A549 (cell line): ENCODE data around the gene UBE2G2. TPM values are rescaled to one million over a fixed set of nuclear protein-coding genes. Genes with fewer than 3 reads are reported as not detected.

Experiments
- ATAC-seq, 2 experiments: fragments of 200-7000 bp in 1 of 2; fragments of >200 bp in 1 of 2; cut with Nextera tagmentation in 1 of 2; cut with Tn5 transposase in 1 of 2; 3 replicates each; pipeline versions ENCODE4 v1.8.0 to v1.9.1; 2018 to 2020; ENCODE audit warnings: mild to moderate bottlenecking in 1 of 2, moderate library complexity in 1 of 2
- CTCF ChIA-PET: fragments of 300-600 bp; sonication (Branson Sonifier 250); formaldehyde crosslinking; extraction: SDS; loops from one replicate; lab custom pipeline; 2021; ENCODE audit warnings: antibody characterized with exemption, inconsistent platforms; lab: Yijun Ruan, JAX
- POLR2A ChIA-PET: fragments of 350-600 bp; formaldehyde crosslinking; extraction: SDS; loops from one replicate; lab custom pipeline; 2021; ENCODE audit warnings: antibody characterized with exemption, inconsistent platforms; lab: Yijun Ruan, JAX
- DNase-seq, 2 experiments: peaks; one replicate each; pipeline versions ENCODE4 v3.0.0 to v3.0.0-alpha.2; 2011 to 2016; ENCODE audit warnings: low read depth in 1 of 2, low spot score in 1 of 2
- FAIRE-seq: peaks from 2 replicates; lab custom pipeline; 2011; peaks lifted over from hg19 to GRCh38; lab: Jason Lieb, UNC
- H3K27ac ChIP-seq, 2 experiments: fragments of >200 bp; sonication (Bioruptor Twin); formaldehyde crosslinking; 3 replicates each; pipeline ENCODE4 v1.5.1; 2016 to 2017
- H3K4me1 ChIP-seq: fragments of >200 bp; sonication (Bioruptor Twin); formaldehyde crosslinking; 3 replicates; pipeline ENCODE4 v1.6.1; 2016
- H3K4me2 ChIP-seq: fragments of >200 bp; sonication (Bioruptor Twin); formaldehyde crosslinking; 3 replicates; pipeline ENCODE4 v1.6.1; 2016
- H3K4me3 ChIP-seq: fragments of >200 bp; sonication (Bioruptor Twin); formaldehyde crosslinking; 3 replicates; pipeline ENCODE4 v1.5.1; 2016
- H3K9me3 ChIP-seq: fragments of >200 bp; sonication (Bioruptor Twin); formaldehyde crosslinking; 3 replicates; pipeline ENCODE4 v1.6.1; 2016
- ATOH8 ChIP-seq: fragments of 250-450 bp; sonication (Bioruptor Pico); IDR thresholded peaks from 2 replicates; pipeline ENCODE4 v1.5.0; 2020; ENCODE audit warnings: low read depth, mild to moderate bottlenecking, moderate library complexity
- BCL3 ChIP-seq: fragments of >200 bp; sonication (Bioruptor Twin); formaldehyde crosslinking; IDR thresholded peaks from 3 replicates; pipeline ENCODE4 v1.6.1; 2016
- BHLHE40 ChIP-seq: IDR thresholded peaks from 2 replicates; pipeline ENCODE4 v1.6.1; 2012; ENCODE audit warnings: low read depth, low read length, inconsistent platforms
- CBX2 ChIP-seq: fragments of 200-600 bp; sonication (generic); IDR thresholded peaks from 2 replicates; pipeline ENCODE4 v1.6.1; 2016; ENCODE audit warnings: low read depth, mild to moderate bottlenecking, borderline replicate concordance
- E2F6 ChIP-seq: IDR thresholded peaks from 2 replicates; pipeline ENCODE4 v1.6.1; 2012; ENCODE audit warnings: low read depth, borderline replicate concordance
- EHF ChIP-seq: fragments of 250-450 bp; sonication (Bioruptor Pico); IDR thresholded peaks from 2 replicates; pipeline ENCODE4 v1.5.0; 2020; ENCODE audit warnings: mild to moderate bottlenecking
- ESRRA ChIP-seq: fragments of 150-350 bp; IDR thresholded peaks from 2 replicates; pipeline ENCODE4 v1.6.1; 2014; ENCODE audit warnings: mild to moderate bottlenecking, low read length, borderline replicate concordance
- FOXS1 ChIP-seq: fragments of 250-450 bp; sonication (Bioruptor Pico); IDR thresholded peaks from 2 replicates; pipeline ENCODE4 v1.5.0; 2020; ENCODE audit warnings: mild to moderate bottlenecking, moderate library complexity
- HDAC2 ChIP-seq: fragments of 200-600 bp; sonication (generic); IDR thresholded peaks from 2 replicates; pipeline ENCODE4 v1.6.1; 2016
- HEYL ChIP-seq: fragments of 250-450 bp; sonication (Bioruptor Pico); IDR thresholded peaks from 2 replicates; pipeline ENCODE4 v1.8.0; 2021; ENCODE audit warnings: mild to moderate bottlenecking, moderate library complexity
- HMGXB4 ChIP-seq: fragments of 250-450 bp; sonication (Bioruptor Pico); IDR thresholded peaks from 2 replicates; pipeline ENCODE4 v1.5.0; 2021; ENCODE audit warnings: mild to moderate bottlenecking, moderate library complexity, borderline replicate concordance
- HOXA7 ChIP-seq: fragments of 250-450 bp; sonication (Bioruptor Pico); IDR thresholded peaks from 2 replicates; pipeline ENCODE4 v1.5.0; 2020; ENCODE audit warnings: mild to moderate bottlenecking, moderate library complexity
- JUNB ChIP-seq: fragments of >200 bp; sonication (Bioruptor Twin); formaldehyde crosslinking; IDR thresholded peaks from 2 replicates; pipeline ENCODE4 v1.6.1; 2016
- MAFK ChIP-seq: fragments of 450-650 bp; IDR thresholded peaks from 2 replicates; pipeline ENCODE4 v1.6.1; 2014; ENCODE audit not compliant: partially characterized antibody
- MAX ChIP-seq: IDR thresholded peaks from 2 replicates; pipeline ENCODE4 v1.6.1; 2012
- MYC ChIP-seq: IDR thresholded peaks from 2 replicates; pipeline ENCODE4 v1.6.1; 2012; ENCODE audit warnings: mild to moderate bottlenecking, inconsistent platforms, low read length, improper control_type of control experiment, borderline replicate concordance
- RARB ChIP-seq: fragments of 250-450 bp; sonication (Bioruptor Pico); IDR thresholded peaks from 2 replicates; pipeline ENCODE4 v1.8.0; 2021; ENCODE audit warnings: mild to moderate bottlenecking, moderate library complexity
- REST ChIP-seq: fragments of 200-600 bp; sonication (generic); IDR thresholded peaks from 2 replicates; pipeline ENCODE4 v1.6.1; 2016; ENCODE audit warnings: antibody characterized with exemption, mild to moderate bottlenecking, moderate library complexity
- TFCP2L1 ChIP-seq: fragments of 250-450 bp; sonication (Bioruptor Pico); IDR thresholded peaks from 2 replicates; pipeline ENCODE4 v1.5.0; 2021; ENCODE audit warnings: mild to moderate bottlenecking
- ZSCAN20 ChIP-seq: fragments of 250-450 bp; sonication (Bioruptor Pico); IDR thresholded peaks from 2 replicates; pipeline ENCODE4 v1.8.0; 2022; ENCODE audit warnings: mild to moderate bottlenecking, moderate library complexity
- WGBS: methylation state at CpG from one replicate; pipeline ENCODE4 v1.1.6; 2017; ENCODE audit errors: missing lambda C conversion rate; 5-methylcytosine and 5-hydroxymethylcytosine counted together
- polyA plus RNA-seq, 4 experiments: library from polyadenylated mRNA; depleted of rRNA in 3 of 4; stranded (reverse); fragments of >200 nt; fragmentation: RNase III in 1 of 4; extraction: RNeasy Plus Mini Kit Qiagen cat#74134 plus additional on column Dnase treatment in 1 of 4; gene quantifications; 2 replicates in 3 of 4; 3 replicates in 1 of 4; pipeline ENCODE4 v1.2.3, GENCODE V29; 2011 to 2017

The UBE2G2 gene
- polyA plus RNA-seq, 2 of the 4 experiments (the other 2 are of a cell fraction) = 56.9 to 68.2 TPM

GRCh38 chr21:44783020-44783696 lies 18.5 kb downstream of the UBE2G2 start:
- Histone ChIP-seq H3K4me3 (no peak overlapping the region), H3K9me3 (no peaks in the 10 kb centered on the region), H3K4me1 (no peaks in the 10 kb centered on the region), H3K4me2 (no peak overlapping the region), H3K27ac (no peak overlapping the region)
- 92% methylated on average over 5 of the region's 5 CpGs for WGBS
- no peak for ATAC-seq
- TF ChIP-seq MYC = no peak
- no peak for TF ChIP-seq HOXA7 (CRISPR knock-in tag)
- TF ChIP-seq MAFK = no peak
- TF ChIP-seq BCL3 = no peak
- ChIA-PET CTCF (interaction anchor here (0.7 to 3.0 kb wide), 2 partner anchors 10 to 321 kb away, joined by 3 to 14 read pairs; no protein-coding TSS in a partner anchor), POLR2A (no interaction called here)
- no peak for DNase-seq
- FAIRE-seq = no peak

- no peak overlapping the region for H3K4me2 ChIP-seq
- DNase-seq = no peak
- no peak for ATAC-seq
- no peak for FAIRE-seq
- no peaks in the 10 kb centered on the region for H3K4me1 ChIP-seq
- no peak overlapping the region for H3K4me3 ChIP-seq
- no peak overlapping the region for H3K27ac ChIP-seq
- POLR2A ChIA-PET = no interaction called here
- TF ChIP-seq RARB (CRISPR knock-in tag) = no peak
- TF ChIP-seq ZSCAN20 = no peak
- no peak for TF ChIP-seq HDAC2
- no peak for TF ChIP-seq BCL3
- no peak for TF ChIP-seq ESRRA
- TF ChIP-seq E2F6 = no peak
- TF ChIP-seq, all 56 proteins: peak for 0
- no peaks in the 10 kb centered on the region for H3K9me3 ChIP-seq
- 96% methylated on average over 16 of the region's 16 CpGs for WGBS
- CTCF ChIA-PET = interaction anchor here (0.6 to 1.5 kb wide), 2 partner anchors 12 to 16 kb away, joined by 3 to 4 read pairs; no protein-coding TSS in a partner anchor
Observed at GRCh38 chr21:44780767-44781459, 20.7 kb downstream of the UBE2G2 start.

- POLR2A ChIA-PET = no interaction called here
Observed at GRCh38 chr21:44780137-44780502, 21.5 kb downstream of the UBE2G2 start.

More at GRCh38 chr21:44780137-44780502, 21.5 kb downstream of the UBE2G2 start:
- H3K27ac ChIP-seq = no peak overlapping the region
- H3K4me3 ChIP-seq = no peak overlapping the region
- no peak for ATAC-seq
- no peaks in the 10 kb centered on the region for H3K4me1 ChIP-seq
- no peak for DNase-seq
- no peak overlapping the region for H3K4me2 ChIP-seq
- CTCF ChIA-PET = interaction anchor here (0.9 kb wide), 1 partner anchor 13 kb away, joined by 6 read pairs; no protein-coding TSS in a partner anchor
- no peaks in the 10 kb centered on the region for H3K9me3 ChIP-seq
- no peak for FAIRE-seq
- 90% methylated on average over 7 of the region's 7 CpGs for WGBS
- TF ChIP-seq ATOH8 (CRISPR knock-in tag) (no peak), HMGXB4 (CRISPR knock-in tag) (no peak), CBX2 (no peak), EHF (CRISPR knock-in tag) (no peak), JUNB (no peak), FOXS1 (CRISPR knock-in tag) (no peak), HEYL (no peak), TFCP2L1 (CRISPR knock-in tag) (no peak), BHLHE40 (no peak), MAX (no peak), REST (no peak)
